IMR-90 (cell line): ENCODE measurements around the gene ELK3. TPM values are rescaled to one million over a fixed set of nuclear protein-coding genes. Genes with fewer than 3 reads are reported as not detected.

Experiments used
- ATAC-seq: fragments of 200-7000 bp; cut with Tn5 transposase; 2 replicates; pipeline ENCODE4 v1.9.1; 2020; ENCODE audit warnings: low read depth, mild to moderate bottlenecking, moderate library complexity
- BruUV-seq: library from RNA; stranded (reverse); fragments of 400-500 nt; replicated peaks from 2 replicates; lab custom pipeline; 2021; lab: Mats Ljungman, UMichigan
- CTCF ChIA-PET: fragments of 300-600 bp; formaldehyde crosslinking; extraction: SDS; loops from one replicate; lab custom pipeline; 2021; ENCODE audit warnings: antibody characterized with exemption; lab: Yijun Ruan, JAX
- POLR2A ChIA-PET: fragments of 300-600 bp; sonication (Branson Sonifier 250); formaldehyde crosslinking; loops from one replicate; lab custom pipeline; 2022; ENCODE audit warnings: antibody characterized with exemption; ENCODE audit not compliant: unreplicated experiment; lab: Charles Lee
- DNase-seq: peaks from one replicate; pipeline ENCODE4 v3.0.0; 2013
- H2AFZ ChIP-seq: replicated peaks from 2 replicates; pipeline ENCODE3; 2013; ENCODE audit warnings: low read length, mild to moderate bottlenecking; ENCODE audit not compliant: poor library complexity
- H2AK5ac ChIP-seq: 2 replicates; pipeline ENCODE4 v1.6.1; 2013; ENCODE audit warnings: low read depth, low read length, inconsistent platforms
- H2AK9ac ChIP-seq: replicated peaks from 2 replicates; pipeline ENCODE3; 2013; ENCODE audit warnings: mild to moderate bottlenecking, low read depth, low read length, moderate library complexity; ENCODE audit not compliant: poor library complexity
- H2BK120ac ChIP-seq: 2 replicates; pipeline ENCODE4 v1.6.1; 2013; ENCODE audit warnings: low read depth, low read length, inconsistent platforms
- H2BK15ac ChIP-seq: 3 replicates; pipeline ENCODE4 v1.6.1; 2013; ENCODE audit warnings: low read depth, low read length, inconsistent platforms
- H2BK20ac ChIP-seq: 2 replicates; pipeline ENCODE4 v1.6.1; 2013; ENCODE audit warnings: low read depth, mild to moderate bottlenecking, inconsistent platforms, low read length, moderate library complexity
- H2BK5ac ChIP-seq: 2 replicates; pipeline ENCODE4 v1.6.1; 2013; ENCODE audit warnings: mild to moderate bottlenecking, low read depth, low read length, inconsistent platforms; ENCODE audit not compliant: poor library complexity, severe bottlenecking
- H3K14ac ChIP-seq: replicated peaks from 2 replicates; pipeline ENCODE4 v1.6.1; 2013; ENCODE audit warnings: low read depth, low read length, inconsistent platforms
- H3K18ac ChIP-seq: 2 replicates; pipeline ENCODE4 v1.6.1; 2013; ENCODE audit warnings: low read depth, low read length, control low read depth
- H3K23ac ChIP-seq: 2 replicates; pipeline ENCODE4 v1.6.1; 2013; ENCODE audit warnings: low read depth, low read length, inconsistent platforms
- H3K27ac ChIP-seq: 2 replicates; pipeline ENCODE4 v1.5.1; 2013; ENCODE audit warnings: mild to moderate bottlenecking, control low read depth, low read length; ENCODE audit not compliant: insufficient read depth
- H3K27me3 ChIP-seq: 2 replicates; pipeline ENCODE4 v1.6.1; 2013; ENCODE audit warnings: low read length; ENCODE audit not compliant: control insufficient read depth, insufficient read depth
- H3K36me3 ChIP-seq: 2 replicates; pipeline ENCODE4 v1.6.1; 2013; ENCODE audit warnings: low read length, mixed read lengths; ENCODE audit not compliant: control insufficient read depth, insufficient read depth
- H3K4ac ChIP-seq: 2 replicates; pipeline ENCODE4 v1.6.1; 2013; ENCODE audit warnings: low read depth, low read length, inconsistent platforms
- H3K4me1 ChIP-seq: 2 replicates; pipeline ENCODE4 v1.6.1; 2013; ENCODE audit warnings: low read length, mixed read lengths; ENCODE audit not compliant: control insufficient read depth, insufficient read depth
- H3K4me2 ChIP-seq: 2 replicates; pipeline ENCODE4 v1.6.1; 2013; ENCODE audit warnings: low read depth, mild to moderate bottlenecking, control low read depth, low read length, moderate library complexity
- H3K4me3 ChIP-seq: 2 replicates; pipeline ENCODE4 v1.5.1; 2013; ENCODE audit warnings: low read depth, mild to moderate bottlenecking, control low read depth, low read length, moderate library complexity; ENCODE audit not compliant: insufficient read depth
- H3K56ac ChIP-seq: 2 replicates; pipeline ENCODE4 v1.6.1; 2013; ENCODE audit warnings: low read length, inconsistent platforms; ENCODE audit not compliant: insufficient read depth; ENCODE audit errors: extremely low read depth
- H3K79me1 ChIP-seq, 2 experiments: 2 replicates each; pipeline ENCODE4 v1.6.1; 2013; ENCODE audit warnings: low read length in 2 of 2, inconsistent platforms in 1 of 2, low read depth in 1 of 2
- H3K9ac ChIP-seq: 2 replicates; pipeline ENCODE4 v1.6.1; 2013; ENCODE audit warnings: low read depth, low read length, control low read depth
- H3K9me1 ChIP-seq: 2 replicates; pipeline ENCODE4 v1.6.1; 2013; ENCODE audit warnings: low read length, inconsistent platforms; ENCODE audit not compliant: insufficient read depth
- H3K9me3 ChIP-seq: 2 replicates; pipeline ENCODE4 v1.6.1; 2013; ENCODE audit warnings: low read length; ENCODE audit not compliant: control insufficient read depth, insufficient read depth
- H4K20me1 ChIP-seq: 2 replicates; pipeline ENCODE4 v1.6.1; 2013; ENCODE audit warnings: low read length, inconsistent platforms; ENCODE audit not compliant: insufficient read depth
- H4K5ac ChIP-seq: 2 replicates; pipeline ENCODE4 v1.6.1; 2013; ENCODE audit warnings: mild to moderate bottlenecking, low read depth, low read length, control low read depth
- H4K8ac ChIP-seq, 2 experiments: 2 replicates each; pipeline ENCODE4 v1.6.1; 2013; ENCODE audit warnings: low read depth in 2 of 2, low read length in 2 of 2, control low read depth in 1 of 2, inconsistent platforms in 1 of 2
- H4K91ac ChIP-seq: 2 replicates; pipeline ENCODE4 v1.6.1; 2013; ENCODE audit warnings: low read depth, low read length, inconsistent platforms; ENCODE audit not compliant: insufficient read depth
- BHLHE40 ChIP-seq: fragments of 150-350 bp; IDR thresholded peaks from 2 replicates; pipeline ENCODE4 v1.6.1; 2016; ENCODE audit warnings: mild to moderate bottlenecking, low read depth, low read length
- CHD1 ChIP-seq: IDR thresholded peaks from 2 replicates; pipeline ENCODE4 v1.6.1; 2012; ENCODE audit warnings: low read depth, low read length, improper control_type of control experiment
- FOS ChIP-seq: fragments of 150-350 bp; IDR thresholded peaks from 2 replicates; pipeline ENCODE4 v1.6.1; 2016; ENCODE audit warnings: low read depth, low read length
- MAZ ChIP-seq: IDR thresholded peaks from 2 replicates; pipeline ENCODE4 v1.6.1; 2012; ENCODE audit warnings: low read depth, mild to moderate bottlenecking, low read length, improper control_type of control experiment, moderate library complexity, borderline replicate concordance
- RAD21 ChIP-seq: IDR thresholded peaks from 2 replicates; pipeline ENCODE4 v1.6.1; 2012; ENCODE audit warnings: low read length, improper control_type of control experiment
- RFX5 ChIP-seq: IDR thresholded peaks from 2 replicates; pipeline ENCODE4 v1.8.0; 2012; ENCODE audit warnings: low read depth, mild to moderate bottlenecking, low read length, moderate library complexity
- WGBS, 2 experiments: methylation state at CpG; one replicate each; pipeline versions ENCODE4 v1.1.5 to v1.1.7; 2013; ENCODE audit warnings: missing lambda C conversion rate in 2 of 2; ENCODE audit not compliant: insufficient read length in 1 of 2; ENCODE audit errors: extremely low coverage in 2 of 2; 5-methylcytosine and 5-hydroxymethylcytosine counted together
- dilution Hi-C: fragments of 300-500 bp; cut with HindIII; formaldehyde crosslinking; loops from one replicate; pipeline ENCODE4 v1.14.3; 2018; ENCODE audit warnings: low sequenced_read_pairs; ENCODE audit not compliant: unreplicated experiment
- in situ Hi-C: fragments of 300-500 bp; cut with MboI; formaldehyde crosslinking; loops from 3 replicates; pipeline ENCODE4 v1.14.3; 2019; ENCODE audit warnings: low sequenced_read_pairs, inconsistent platforms, mixed read lengths
- intact Hi-C: fragments of 100-400 bp; cut with micrococcal nuclease; formaldehyde crosslinking; loops from 2 replicates; pipeline ENCODE4 v1.10.0; 2022
- polyA plus RNA-seq, 3 experiments: library from polyadenylated mRNA; depleted of rRNA; stranded (reverse); fragments of >200 nt; gene quantifications; 2 replicates each; pipeline ENCODE4 v1.2.3, GENCODE V29; 2012; ENCODE audit warnings: low replicate concordance in 1 of 3
- total RNA-seq: library from RNA; depleted of rRNA; stranded (reverse); fragments of >200 nt; gene quantifications from 2 replicates; pipeline ENCODE4 v1.2.3, GENCODE V29; 2012
- TF ChIP-seq, protein P1 (sequence below): fragments of 150-350 bp; IDR thresholded peaks from 2 replicates; pipeline ENCODE4 v1.6.1; 2016; ENCODE audit warnings: low read depth, mild to moderate bottlenecking, low read length, moderate library complexity, borderline replicate concordance

ELK3 gene
- total and polyA plus RNA-seq, 2 of the 4 experiments (the other 2 are of a cell fraction) = 14.5 to 27.5 TPM

DNA sequence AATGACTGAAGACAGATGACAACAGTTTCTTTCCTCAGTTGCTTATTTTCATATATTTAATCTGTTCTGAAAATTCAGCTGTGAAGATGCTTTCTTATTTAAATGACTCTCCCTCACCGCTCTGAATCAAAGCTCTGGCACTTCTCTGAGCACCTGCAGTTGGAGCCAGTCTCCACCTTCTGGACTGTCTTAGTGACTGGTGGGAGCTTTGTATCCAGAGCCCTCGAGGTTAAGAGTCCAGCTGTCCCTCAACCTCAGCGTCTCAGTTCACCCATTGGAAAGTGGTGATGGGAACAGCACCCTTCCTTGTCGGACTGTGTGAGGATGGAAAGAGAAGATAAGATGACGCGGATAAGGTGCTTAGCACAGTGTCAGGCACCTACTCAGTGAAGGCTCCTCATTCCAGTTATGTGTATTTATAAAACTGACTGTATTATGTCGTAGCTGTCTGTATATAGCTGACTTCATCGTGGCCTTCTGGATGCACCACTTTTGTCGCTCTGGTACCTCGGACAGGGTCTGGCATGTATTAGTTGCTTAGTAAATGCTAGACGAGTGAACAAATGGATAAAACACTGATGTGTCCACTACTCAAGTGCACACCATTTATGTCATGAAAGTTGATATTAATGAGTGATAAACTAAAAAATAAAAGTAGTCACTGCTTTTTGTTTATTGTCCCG is 34.5 kb downstream of the ELK3 start:
- Histone ChIP-seq H3K56ac (no peak overlapping the region), H2AK9ac (no peak overlapping the region), H3K23ac (no peak overlapping the region), H2AFZ (no peak overlapping the region), H2BK20ac (no peak overlapping the region), H3K4me3 (no peak overlapping the region), H3K4ac (no peak overlapping the region), H2BK120ac (no peak overlapping the region), H3K9me1 (peaks cover 21% of the 10 kb centered on the region), H3K18ac (no peak overlapping the region), H2AK5ac (no peak overlapping the region), H3K27me3 (no peaks in the 10 kb centered on the region), H4K8ac (no peak overlapping the region), H4K20me1 (peaks cover 44% of the 10 kb centered on the region), H3K9ac (no peak overlapping the region), H2BK5ac (no peak overlapping the region), H3K4me2 (no peak overlapping the region), H3K4me1 (peaks cover 1% of the 10 kb centered on the region; the same call in 1 of the 2 replicates), H3K36me3 (peaks cover 32% of the 10 kb centered on the region), H3K14ac (no peak overlapping the region), H3K79me1 (peaks cover 57 to 87% of the 10 kb centered on the region in 2 experiments), H2BK15ac (no peak overlapping the region), H3K27ac (no peak overlapping the region), H4K5ac (no peak overlapping the region), H3K9me3 (no peaks in the 10 kb centered on the region), H4K91ac (no peak overlapping the region)
- in situ Hi-C loops = no loop called here
- WGBS, 2 experiments = 83% methylated on average over 2 of the region's 12 CpGs; no CpG with 5 or more reads in 1 of the 2 experiments
- ChIA-PET CTCF (no interaction called here), POLR2A (interaction anchor here (0.5 kb wide), 1 partner anchor 14 kb away, joined by 8 read pairs; no protein-coding TSS in a partner anchor)
- ATAC-seq (no peak), DNase-seq (no peak)
- intact Hi-C loops = no loop called here
- dilution Hi-C loops = no loop called here
- BruUV-seq = no TSS peak
- TF ChIP-seq CHD1 (no peak), RAD21 (no peak), BHLHE40 (no peak), MAZ (no peak), FOS (no peak), RFX5 (no peak)
- TF ChIP-seq, protein P1, sequence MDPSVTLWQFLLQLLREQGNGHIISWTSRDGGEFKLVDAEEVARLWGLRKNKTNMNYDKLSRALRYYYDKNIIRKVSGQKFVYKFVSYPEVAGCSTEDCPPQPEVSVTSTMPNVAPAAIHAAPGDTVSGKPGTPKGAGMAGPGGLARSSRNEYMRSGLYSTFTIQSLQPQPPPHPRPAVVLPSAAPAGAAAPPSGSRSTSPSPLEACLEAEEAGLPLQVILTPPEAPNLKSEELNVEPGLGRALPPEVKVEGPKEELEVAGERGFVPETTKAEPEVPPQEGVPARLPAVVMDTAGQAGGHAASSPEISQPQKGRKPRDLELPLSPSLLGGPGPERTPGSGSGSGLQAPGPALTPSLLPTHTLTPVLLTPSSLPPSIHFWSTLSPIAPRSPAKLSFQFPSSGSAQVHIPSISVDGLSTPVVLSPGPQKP = no peak
